IPS-18a (cell line): ENCODE data around the gene PRIM1.
"Not testable (repeated sequence)": the region's sequence is repeated elsewhere in the genome, so short reads cannot be mapped to it uniquely, and the experiment has no call there.

Experiments
- H3K27ac ChIP-seq: one replicate; pipeline ENCODE4 v1.5.1; 2013; ENCODE audit warnings: low read length
- H3K27me3 ChIP-seq: one replicate; pipeline ENCODE4 v1.6.1; 2013; ENCODE audit warnings: mild to moderate bottlenecking, low read length; ENCODE audit not compliant: control insufficient read depth, insufficient read depth
- H3K36me3 ChIP-seq: one replicate; pipeline ENCODE4 v1.6.1; 2013; ENCODE audit warnings: low read depth, low read length; ENCODE audit not compliant: control insufficient read depth
- H3K4me1 ChIP-seq: one replicate; pipeline ENCODE4 v1.6.1; 2013; ENCODE audit warnings: low read depth, low read length; ENCODE audit not compliant: control insufficient read depth
- H3K4me3 ChIP-seq: one replicate; pipeline ENCODE4 v1.5.1; 2013; ENCODE audit warnings: low read length
- H3K9ac ChIP-seq: one replicate; pipeline ENCODE4 v1.6.1; 2013; ENCODE audit warnings: mild to moderate bottlenecking, low read length, moderate library complexity
- H3K9me3 ChIP-seq: one replicate; pipeline ENCODE4 v1.6.1; 2013; ENCODE audit warnings: low read depth, low read length; ENCODE audit not compliant: control insufficient read depth

Gene PRIM1

DNA sequence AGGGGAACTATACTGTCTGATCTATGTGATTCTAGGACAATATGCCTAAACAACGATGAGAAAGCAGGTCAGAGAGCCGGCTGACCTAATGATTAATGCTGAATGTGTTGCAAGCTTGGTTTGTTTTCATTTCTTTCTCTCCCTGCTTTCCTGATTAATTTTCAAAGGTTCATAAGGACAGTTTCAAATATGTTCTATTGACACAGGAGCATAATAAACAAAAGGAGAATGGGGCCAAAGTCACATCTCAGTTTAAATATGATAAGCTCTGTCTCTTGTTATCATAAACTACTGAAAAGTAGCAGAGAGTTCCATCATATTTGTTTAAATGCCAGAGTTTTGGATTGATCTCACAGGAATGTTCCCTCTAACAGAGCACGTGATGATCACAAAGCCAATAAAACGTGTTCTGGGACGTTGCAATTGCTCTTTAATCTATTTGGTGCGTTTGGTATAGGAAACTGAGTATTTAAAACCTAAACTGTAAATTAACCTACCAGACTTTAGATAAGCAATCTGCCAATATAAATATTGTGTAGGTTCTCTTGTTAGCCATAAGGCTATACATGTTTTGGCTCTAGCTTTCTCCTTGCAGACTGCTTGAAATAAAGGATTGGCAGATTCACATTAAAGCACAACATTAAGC, 7.3 kb upstream of the PRIM1 start:
- Histone ChIP-seq H3K9me3 (no peaks in the 10 kb centered on the region), H3K9ac (no peak overlapping the region), H3K4me3 (no peak overlapping the region), H3K4me1 (no peaks in the 10 kb centered on the region), H3K27me3 (no peaks in the 10 kb centered on the region), H3K36me3 (no peaks in the 10 kb centered on the region), H3K27ac (no peak overlapping the region)

DNA sequence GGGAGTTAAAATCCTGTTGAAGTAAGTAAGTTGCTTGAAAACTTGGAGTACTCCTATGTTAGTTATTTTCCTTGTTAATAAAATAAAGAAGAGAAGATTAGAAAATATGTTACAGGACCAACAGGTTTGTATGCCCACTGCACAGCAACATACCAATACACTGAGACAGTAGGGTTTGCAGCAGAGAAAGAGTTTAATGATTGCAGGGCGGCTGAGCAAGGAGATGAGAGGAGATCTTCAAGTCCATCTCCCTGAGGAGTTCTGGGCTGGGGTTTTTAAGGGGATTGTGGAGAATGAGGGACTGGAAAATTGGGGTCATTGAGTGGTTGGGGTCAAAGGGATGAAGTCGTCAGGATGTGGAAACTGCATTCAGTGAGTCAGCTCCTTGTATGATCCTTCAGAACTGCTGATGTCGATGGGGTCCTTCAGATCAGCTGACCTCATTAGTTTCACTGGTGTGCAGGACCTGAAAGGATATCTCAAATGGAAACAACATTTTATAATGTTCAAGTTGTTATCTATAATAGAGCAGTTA, 6.7 kb upstream of the PRIM1 start:
- Histone ChIP-seq H3K27me3 (no peaks in the 10 kb centered on the region), H3K27ac (no peak overlapping the region), H3K9me3 (no peaks in the 10 kb centered on the region), H3K9ac (no peak overlapping the region), H3K36me3 (no peaks in the 10 kb centered on the region), H3K4me1 (no peaks in the 10 kb centered on the region), H3K4me3 (no peak overlapping the region)

DNA sequence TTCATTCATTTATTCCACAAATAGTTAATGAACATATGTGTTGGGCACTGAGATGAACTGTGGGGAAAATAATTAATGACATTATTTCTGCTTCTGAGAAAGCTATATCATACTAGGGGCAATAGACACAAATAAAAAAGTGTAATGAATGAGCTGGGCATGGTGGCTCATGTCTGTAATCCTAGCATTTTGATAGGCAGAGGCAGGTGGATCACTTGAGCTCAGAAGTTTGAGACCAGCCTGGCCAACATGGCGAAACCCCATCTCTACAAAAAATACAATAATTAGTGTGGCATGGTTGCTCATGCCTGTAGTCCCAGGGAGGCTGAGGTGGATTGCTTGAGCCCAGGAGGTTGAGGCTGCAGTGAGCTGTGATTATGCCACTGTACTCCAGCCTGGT, 5.8 kb upstream of the PRIM1 start:
- not testable (repeated sequence) for H3K27ac ChIP-seq, H3K4me1 ChIP-seq

DNA sequence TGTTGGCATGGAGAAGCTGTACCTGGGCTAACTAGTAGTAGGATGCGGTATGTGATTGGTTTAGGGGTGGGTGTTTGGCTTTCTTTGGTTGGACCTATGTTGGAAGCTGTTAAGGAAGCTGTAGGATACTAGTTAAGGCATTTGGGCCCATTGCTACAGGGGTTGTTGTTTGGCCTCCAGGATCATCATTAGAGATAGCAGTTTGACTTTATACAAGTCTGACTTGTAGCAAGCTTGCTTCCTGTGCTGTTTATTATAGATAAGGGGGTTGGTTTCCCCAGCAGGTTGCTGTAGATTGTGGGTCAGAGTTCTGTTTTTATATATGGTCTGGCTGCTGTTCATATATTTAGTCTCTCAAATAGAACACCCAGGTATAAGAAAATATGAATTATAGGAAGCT, 1.4 kb upstream of the PRIM1 start:
- Histone ChIP-seq H3K27ac (no peak overlapping the region), H3K9me3 (no peaks in the 10 kb centered on the region), H3K9ac (no peak overlapping the region), H3K36me3 (peaks cover 8% of the 10 kb centered on the region), H3K27me3 (no peaks in the 10 kb centered on the region), H3K4me1 (peaks cover 5% of the 10 kb centered on the region), H3K4me3 (no peak overlapping the region)

More for the DNA sequence above, 5.8 kb upstream of the PRIM1 start:
- not testable (repeated sequence) for H3K9me3 ChIP-seq, H3K36me3 ChIP-seq, H3K9ac ChIP-seq, H3K27me3 ChIP-seq, H3K4me3 ChIP-seq

DNA sequence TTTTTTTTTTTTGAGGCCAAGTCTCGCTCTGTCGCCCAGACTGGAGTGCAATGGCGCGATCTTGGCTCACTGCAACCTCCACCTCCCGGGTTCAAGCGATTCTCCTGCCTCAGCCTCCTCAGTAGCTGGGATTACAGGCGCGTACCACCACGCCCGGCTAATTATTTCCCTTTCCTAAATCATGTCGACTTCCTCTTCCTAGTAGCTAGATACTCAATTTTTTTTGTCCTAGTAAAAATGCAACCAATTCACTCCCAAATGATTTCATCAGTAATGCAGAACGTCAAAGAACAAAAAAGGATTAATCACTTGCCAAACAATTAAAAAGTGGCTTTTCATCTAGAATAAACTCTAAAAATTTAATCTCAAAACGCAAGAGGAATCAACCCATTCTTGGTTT, 1.5 kb downstream of the PRIM1 start:
- H3K4me3 ChIP-seq = peak overlapping the region; percentile 96
- H3K27ac ChIP-seq, H3K27me3 ChIP-seq, H3K4me1 ChIP-seq, H3K9me3 ChIP-seq: not testable (repeated sequence)
- H3K36me3 ChIP-seq = peaks cover 29% of the 10 kb centered on the region
- peak overlapping the region; percentile 99 for H3K9ac ChIP-seq

DNA sequence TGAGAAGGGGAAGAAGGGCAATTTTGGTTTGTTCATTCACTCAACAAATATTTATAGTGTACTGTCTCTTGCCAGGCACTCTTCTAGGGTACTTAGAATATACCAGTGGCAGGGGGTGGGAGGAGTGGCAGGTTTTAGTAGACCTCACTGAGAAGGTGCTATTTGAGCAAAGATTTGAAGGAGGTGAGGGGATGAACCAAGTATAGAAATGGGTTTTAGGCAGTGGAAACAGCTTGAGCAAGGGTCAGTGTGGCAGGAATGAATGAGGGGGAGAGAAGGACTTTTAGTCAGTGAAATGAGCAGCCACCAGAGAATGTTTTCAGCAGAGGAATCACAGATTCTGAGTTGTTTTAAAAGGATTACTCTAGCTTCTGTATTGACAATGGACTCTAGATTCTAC, 2.3 kb downstream of the PRIM1 start:
- Histone ChIP-seq H3K4me1 (peaks cover 5% of the 10 kb centered on the region), H3K27ac (no peak overlapping the region), H3K9me3 (no peaks in the 10 kb centered on the region), H3K27me3 (no peaks in the 10 kb centered on the region), H3K4me3 (no peak overlapping the region), H3K9ac (no peak overlapping the region), H3K36me3 (peaks cover 36% of the 10 kb centered on the region)

DNA sequence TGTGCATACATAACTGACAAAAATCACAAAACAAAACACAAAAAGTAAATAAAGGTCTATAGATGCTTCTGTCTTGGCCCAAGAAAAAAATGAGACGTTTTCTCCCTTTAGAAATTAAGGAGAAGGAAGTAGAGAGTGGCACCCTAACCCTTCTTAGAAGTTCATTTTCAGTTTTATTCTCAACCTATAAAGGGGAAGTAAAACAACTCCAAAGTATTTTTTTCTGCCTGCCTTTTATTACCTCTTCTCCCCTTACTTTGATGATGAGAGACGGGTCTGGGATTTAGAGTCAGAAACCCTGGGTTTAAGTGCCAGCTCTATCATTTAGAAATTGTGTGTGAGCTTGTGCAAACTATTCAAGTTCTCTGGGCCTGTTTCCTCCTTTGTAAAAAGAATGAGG, 2.8 kb downstream of the PRIM1 start:
- H3K27ac ChIP-seq = no peak overlapping the region
- H3K4me1 ChIP-seq = peaks cover 5% of the 10 kb centered on the region
- H3K4me3 ChIP-seq = no peak overlapping the region
- no peak overlapping the region for H3K9ac ChIP-seq
- H3K27me3 ChIP-seq = no peaks in the 10 kb centered on the region
- H3K9me3 ChIP-seq = no peaks in the 10 kb centered on the region
- H3K36me3 ChIP-seq = peaks cover 40% of the 10 kb centered on the region

DNA sequence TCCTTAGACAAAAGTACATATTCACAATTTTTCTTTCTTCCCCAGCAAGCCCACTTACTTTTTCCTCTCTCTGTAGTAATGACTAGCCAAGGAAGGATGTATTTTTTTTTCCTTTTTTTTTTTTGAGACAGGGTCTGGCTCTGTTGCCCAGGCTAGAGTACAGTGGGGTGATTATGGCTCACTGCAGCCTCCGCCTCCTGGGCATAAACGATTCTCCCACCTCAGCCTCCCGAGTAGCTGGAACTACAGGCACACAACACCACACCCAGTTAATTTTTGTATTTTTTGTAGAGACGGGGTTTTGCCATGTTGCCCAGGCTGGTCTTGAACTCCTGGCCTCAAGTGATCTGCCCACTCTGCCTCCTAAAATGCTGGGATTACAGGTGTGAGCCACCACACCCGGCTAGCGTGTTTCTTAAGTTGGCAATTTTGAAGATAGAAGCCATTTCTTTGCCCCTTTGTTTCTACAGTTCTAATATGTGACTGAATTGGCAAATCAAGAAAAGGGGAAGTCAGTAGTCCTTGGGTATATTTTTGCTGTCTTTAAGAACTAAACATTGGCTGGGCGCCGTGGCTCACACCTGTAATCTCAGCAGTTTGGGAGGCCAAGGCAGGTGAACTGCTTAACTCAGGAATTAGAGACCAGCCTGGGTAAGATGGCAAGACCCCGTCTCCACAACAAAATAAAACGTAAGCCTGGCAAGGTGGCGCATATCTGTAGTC, 23.8 kb downstream of the PRIM1 start:
- Histone ChIP-seq H3K27me3 (no peaks in the 10 kb centered on the region), H3K36me3 (peaks cover 23% of the 10 kb centered on the region), H3K9me3 (no peaks in the 10 kb centered on the region), H3K4me1 (peaks cover 9% of the 10 kb centered on the region), H3K27ac (no peak overlapping the region), H3K9ac (no peak overlapping the region), H3K4me3 (no peak overlapping the region)

DNA sequence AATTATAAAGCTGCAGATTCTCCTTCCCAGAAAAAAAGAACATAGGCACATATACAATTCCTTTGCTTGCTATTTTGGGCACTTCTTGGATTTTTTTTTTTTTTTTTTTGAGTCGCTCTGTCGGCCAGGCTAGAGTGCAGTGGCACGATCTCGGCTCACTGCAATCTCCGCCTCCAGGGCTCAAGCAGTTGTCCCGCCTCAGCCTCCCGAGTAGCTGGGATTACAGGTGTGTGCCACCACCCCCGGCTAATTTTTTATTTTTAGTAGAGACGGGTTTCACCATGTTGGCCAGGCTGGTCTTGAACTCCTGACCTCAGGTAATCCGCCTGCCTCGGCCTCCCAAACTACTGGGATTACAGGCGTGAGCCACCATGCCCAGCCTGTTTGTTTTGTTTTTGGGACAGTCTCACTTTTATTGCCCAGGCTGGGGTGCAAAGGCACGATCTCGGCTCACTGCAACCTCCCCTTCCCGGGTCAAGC, 25.9 kb downstream of the PRIM1 start:
- H3K9ac ChIP-seq, H3K27me3 ChIP-seq, H3K4me3 ChIP-seq, H3K27ac ChIP-seq, H3K9me3 ChIP-seq: not testable (repeated sequence)
- Histone ChIP-seq H3K36me3 (peaks cover 28% of the 10 kb centered on the region), H3K4me1 (peaks cover 29% of the 10 kb centered on the region)

DNA sequence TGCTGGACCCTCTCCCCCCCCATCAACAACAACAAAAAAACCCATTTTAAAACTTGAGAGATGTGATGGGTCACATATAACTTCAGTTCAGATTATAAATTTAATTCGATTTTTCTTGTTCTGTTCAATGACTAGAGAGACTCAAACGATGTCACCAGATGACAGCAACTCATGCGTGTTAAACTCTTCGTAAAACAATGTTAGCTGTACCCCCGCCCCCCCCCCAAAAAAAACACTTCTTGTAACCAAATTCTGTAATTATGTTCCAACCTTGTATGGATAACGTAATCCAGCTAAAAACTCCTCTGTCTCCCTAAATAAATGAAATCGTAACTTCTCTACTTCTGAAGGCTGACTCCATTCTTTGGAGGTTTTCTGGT, 26.4 kb downstream of the PRIM1 start:
- no peaks in the 10 kb centered on the region for H3K9me3 ChIP-seq
- no peaks in the 10 kb centered on the region for H3K27me3 ChIP-seq
- peak overlapping the region; percentile 99 for H3K9ac ChIP-seq
- H3K36me3 ChIP-seq = peaks cover 28% of the 10 kb centered on the region
- H3K4me1 ChIP-seq = peaks cover 34% of the 10 kb centered on the region
- peak overlapping the region; percentile 100 for H3K4me3 ChIP-seq
- H3K27ac ChIP-seq = no peak overlapping the region

DNA sequence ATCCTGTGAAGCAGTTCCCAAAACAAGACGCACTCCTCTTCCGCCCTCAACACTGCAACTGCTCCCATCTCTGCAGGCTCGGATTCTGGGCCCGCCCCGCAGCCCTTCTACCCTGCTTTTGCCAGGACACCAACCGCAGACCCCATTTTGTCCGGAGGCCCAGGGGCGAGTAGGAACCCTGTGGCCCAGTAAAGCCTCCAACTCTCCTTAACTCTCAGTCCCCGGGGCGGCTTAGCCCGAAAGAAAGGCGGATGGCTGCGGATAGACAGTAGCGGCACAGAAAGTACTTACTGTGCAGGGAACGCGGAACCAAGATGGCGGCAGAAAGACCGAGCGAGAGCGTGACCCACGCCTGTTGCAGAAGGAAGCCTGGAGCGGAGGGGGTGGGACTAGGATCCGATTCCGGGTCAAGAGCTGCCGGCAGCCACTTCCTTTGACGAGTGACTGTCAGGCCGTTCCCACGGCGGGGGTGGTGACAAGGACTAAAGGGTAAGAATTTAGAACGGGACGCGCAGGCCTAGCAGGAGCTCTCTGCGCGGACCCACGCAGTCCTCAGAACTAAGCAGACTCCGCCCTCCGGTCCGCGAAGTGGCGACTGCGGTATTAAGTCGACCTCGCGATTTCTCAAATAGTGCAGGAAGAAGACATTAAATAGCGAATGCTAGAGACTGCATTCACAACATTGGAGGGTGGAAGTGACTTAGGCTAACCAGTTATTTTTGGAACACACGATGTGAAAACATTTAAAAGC, 27.0 kb downstream of the PRIM1 start, which contains the start of gene NACA:
TSS of gene NACA (minus strand) at position 328 of the 751 bp plus-strand sequence. CDS start 778 bp downstream, outside the sequence.
- Histone ChIP-seq H3K27ac (peak within 1 kb of the TSS; percentile 98), H3K27me3 (no peaks in the 10 kb centered on the region), H3K4me1 (peaks cover 37% of the 10 kb centered on the region), H3K9me3 (no peaks in the 10 kb centered on the region), H3K4me3 (peak within 1 kb of the TSS; percentile 100), H3K9ac (peak within 1 kb of the TSS; percentile 99), H3K36me3 (peaks cover 33% of the 10 kb centered on the region)
